H1 (cell line): ENCODE measurements around the gene CALML4. TPM values are rescaled to one million over a fixed set of nuclear protein-coding genes. Genes with fewer than 3 reads are reported as not detected.

Source experiments
- CTCF ChIP-seq, 3 experiments: IDR thresholded peaks; 1 replicate in 2 of 3; 2 replicates in 1 of 3; pipeline versions ENCODE4 v1.5.1 to v1.6.1; 2011; ENCODE audit warnings: low read length in 3 of 3, mild to moderate bottlenecking in 3 of 3, inconsistent platforms in 2 of 3, low read depth in 1 of 3, moderate library complexity in 1 of 3; ENCODE audit not compliant: insufficient read depth in 1 of 3; ENCODE audit errors: control extremely low read depth in 1 of 3
- SIX5 ChIP-seq: IDR thresholded peaks from 2 replicates; pipeline ENCODE4 v1.6.1; 2011; ENCODE audit warnings: mild to moderate bottlenecking, low read depth, low read length
- polyA plus RNA-seq, 7 experiments: library from polyadenylated mRNA; depleted of rRNA in 3 of 7; stranded (reverse) in 5 of 7; unstranded in 2 of 7; fragments of >200 nt in 5 of 7; fragments of 200-250 nt in 2 of 7; gene quantifications; 1 replicate in 5 of 7; 2 replicates in 1 of 7; 4 replicates in 1 of 7; pipeline versions ENCODE4 v1.2.1 to v1.2.3, GENCODE V29; 2011 to 2013; ENCODE audit warnings: missing spikeins in 2 of 7, mixed read lengths in 2 of 7
- total RNA-seq: library from RNA; stranded (reverse); fragmentation: NEBNext Ultra II Directional; extraction: Animal tissue kit (Norgen Biotek cat#: 25700); gene quantifications from 2 replicates; pipeline ENCODE4 v1.2.1, GENCODE V29; 2021

Gene CALML4
- total and polyA plus RNA-seq, 2 of the 8 experiments (the other 6 are each of a cell fraction or from before 2014, with no cell fraction given) = 3.8 to 12.5 TPM

DNA sequence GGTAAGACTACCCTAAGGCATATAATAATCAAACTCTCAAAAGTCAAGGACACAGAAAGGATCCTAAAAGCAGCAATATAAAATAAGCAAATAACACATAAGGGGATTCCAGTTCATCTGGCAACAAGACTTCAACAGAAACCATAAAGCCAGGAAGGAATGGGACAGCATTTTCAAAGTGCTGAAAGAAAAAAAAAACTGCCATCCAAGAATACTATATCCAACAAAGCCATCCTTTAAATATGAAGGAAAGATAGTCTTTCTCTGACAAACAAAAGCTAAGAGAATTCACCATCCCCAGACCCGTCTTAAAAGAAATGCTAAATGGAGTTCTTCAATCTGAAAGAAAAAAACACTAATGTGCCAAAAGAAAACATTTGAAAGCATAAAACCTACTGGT, 39.1 kb upstream of the CALML4 start (continued):
- TF ChIP-seq SIX5 = no peak
- TF ChIP-seq CTCF (IDR thresholded peaks at IDR 0.05; ENCODE audit: control extremely low read depth in 1 of 3, insufficient read depth in 1 of 3, low read depth in 1 of 3, low read length in 3 of 3) = no peak
